Skin epidermis (tissue), 12 donors: ENCODE data around the gene CPZ.
"Not testable (repeated sequence)": the region's sequence is repeated elsewhere in the genome, so short reads cannot be mapped to it uniquely, and the experiment has no call there.

Source experiments
- H3K27ac ChIP-seq, 21 experiments: fragments of 200-600 bp; sonication (generic) in 11 of 21; one replicate each; pipeline ENCODE4 v1.5.0; 2020; ENCODE audit warnings: mild to moderate bottlenecking in 3 of 21, inconsistent platforms in 2 of 21, moderate library complexity in 2 of 21
- H3K4me3 ChIP-seq, 7 experiments: fragments of 200-600 bp; sonication (generic) in 2 of 7; one replicate each; pipeline ENCODE4 v1.5.0; 2020; ENCODE audit warnings: inconsistent platforms in 2 of 7, mild to moderate bottlenecking in 2 of 7, moderate library complexity in 1 of 7

The CPZ gene

DNA sequence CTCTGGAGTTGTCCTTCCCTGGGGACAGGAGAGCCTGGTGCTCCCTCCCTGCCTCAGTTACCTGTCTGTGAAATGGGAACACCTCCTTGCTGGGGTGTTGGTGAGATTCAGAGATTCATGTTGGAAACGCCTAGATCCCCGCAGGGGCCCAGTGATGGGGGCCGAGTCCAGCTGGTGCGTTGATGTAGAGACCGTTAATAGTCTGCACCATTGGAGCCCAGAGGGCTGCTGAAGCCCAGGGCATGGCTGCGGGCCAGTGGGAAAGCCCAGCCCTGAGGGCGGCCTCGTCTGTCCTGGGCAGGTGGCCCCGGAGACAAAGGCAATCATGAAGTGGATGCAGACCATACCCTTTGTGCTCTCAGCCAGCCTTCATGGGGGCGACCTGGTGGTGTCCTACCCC is 14.4 kb downstream of the CPZ start:
- Histone ChIP-seq H3K4me3 (no peak overlapping the region), H3K27ac (no peak overlapping the region)

DNA sequence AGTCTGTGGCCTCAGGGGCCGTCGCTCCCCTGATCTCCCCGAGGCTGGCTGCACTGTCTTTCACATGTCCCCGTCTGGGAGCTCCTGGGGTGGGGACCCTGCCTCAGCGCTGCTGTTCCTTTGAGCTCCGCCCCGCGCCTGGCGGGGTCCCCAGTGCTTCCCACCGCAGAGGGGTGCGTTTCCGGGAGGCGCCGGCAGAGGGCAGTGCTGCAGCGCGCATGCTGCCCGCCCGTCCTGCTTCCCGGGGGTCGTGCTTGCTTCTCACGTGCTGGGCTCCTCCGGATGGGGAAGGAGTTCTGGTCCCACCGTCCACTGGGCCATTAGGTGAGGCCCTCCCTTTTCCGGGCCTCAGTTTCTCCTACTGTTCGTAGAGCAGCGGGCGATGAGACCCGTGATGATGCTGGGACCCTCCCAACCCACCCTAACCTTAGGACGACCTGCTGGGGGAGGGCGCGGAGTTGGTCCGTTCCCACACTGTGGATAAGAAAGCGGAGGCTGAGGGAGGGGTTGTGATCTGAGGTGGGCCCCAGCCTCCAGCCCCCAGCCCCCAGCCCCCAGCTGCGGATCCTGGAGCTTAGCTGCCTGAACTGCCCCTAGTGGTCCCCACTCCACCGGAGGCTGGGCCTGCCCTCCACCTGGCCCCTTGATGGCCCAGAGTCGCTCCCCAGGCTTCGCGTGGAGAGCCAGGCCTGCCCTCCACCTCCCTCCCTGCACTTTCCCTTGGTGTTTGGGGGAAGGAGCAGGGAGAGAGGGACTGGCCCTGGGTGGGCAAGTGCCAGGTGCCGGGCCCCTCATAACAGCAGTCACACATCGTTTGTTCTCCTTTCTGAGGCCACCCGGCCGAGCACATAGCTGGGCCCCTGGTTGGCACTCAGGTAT is 15.3 kb downstream of the CPZ start:
- no peak overlapping the region for H3K4me3 ChIP-seq
- no peak overlapping the region for H3K27ac ChIP-seq

DNA sequence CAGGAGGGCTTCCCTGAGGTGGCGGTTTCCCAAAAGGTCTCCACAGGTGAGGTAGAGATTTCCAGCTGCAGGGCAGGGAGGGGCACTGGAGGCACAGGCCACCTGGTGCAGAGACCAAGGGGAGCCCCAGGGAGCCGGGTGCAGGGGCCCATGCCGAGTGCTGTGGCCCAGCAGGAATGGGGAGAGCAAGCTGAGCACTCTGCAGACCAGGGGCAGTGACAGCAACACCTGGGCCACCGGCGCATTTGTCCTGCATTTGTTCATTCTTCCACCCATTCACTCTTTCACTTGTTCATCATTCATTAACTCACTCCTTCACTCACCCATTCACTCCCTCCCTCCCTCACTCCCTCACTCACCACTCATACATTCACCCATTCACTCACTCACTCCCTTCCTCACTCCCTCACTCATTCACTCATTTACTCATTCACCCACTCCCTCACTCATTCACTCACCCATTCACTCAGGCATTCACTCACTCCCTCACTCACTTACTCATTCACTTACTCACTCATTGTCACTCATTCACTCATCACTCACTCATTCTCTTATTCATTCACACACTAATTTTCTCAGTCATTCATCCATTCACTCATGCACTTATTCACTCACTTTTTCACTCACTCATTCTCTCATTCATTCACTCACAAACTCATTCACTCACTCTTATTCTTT is 16.3 kb downstream of the CPZ start:
- H3K27ac ChIP-seq = no peak overlapping the region
- H3K4me3 ChIP-seq = no peak overlapping the region

DNA sequence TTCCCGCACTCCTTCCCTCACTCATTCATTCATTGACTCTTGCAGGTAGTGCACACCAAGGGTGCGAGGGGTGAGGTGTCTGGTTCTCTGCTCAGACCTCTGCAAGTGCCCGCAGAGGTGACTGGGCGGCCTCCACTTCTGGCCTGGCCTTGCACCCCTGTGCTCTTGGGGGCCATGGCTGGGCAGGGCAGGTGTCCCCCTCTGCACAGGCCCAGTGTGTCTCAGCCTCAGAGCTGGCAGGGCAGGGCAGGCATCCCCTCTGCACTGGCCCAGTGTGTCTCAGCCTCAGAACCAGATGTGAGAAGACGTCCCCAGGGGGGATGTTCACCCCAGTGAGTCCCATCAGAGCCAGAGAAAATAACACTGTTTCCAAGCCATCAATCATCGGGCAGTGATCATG is 16.8 kb downstream of the CPZ start:
- no peak overlapping the region for H3K4me3 ChIP-seq
- H3K27ac ChIP-seq = no peak overlapping the region

DNA sequence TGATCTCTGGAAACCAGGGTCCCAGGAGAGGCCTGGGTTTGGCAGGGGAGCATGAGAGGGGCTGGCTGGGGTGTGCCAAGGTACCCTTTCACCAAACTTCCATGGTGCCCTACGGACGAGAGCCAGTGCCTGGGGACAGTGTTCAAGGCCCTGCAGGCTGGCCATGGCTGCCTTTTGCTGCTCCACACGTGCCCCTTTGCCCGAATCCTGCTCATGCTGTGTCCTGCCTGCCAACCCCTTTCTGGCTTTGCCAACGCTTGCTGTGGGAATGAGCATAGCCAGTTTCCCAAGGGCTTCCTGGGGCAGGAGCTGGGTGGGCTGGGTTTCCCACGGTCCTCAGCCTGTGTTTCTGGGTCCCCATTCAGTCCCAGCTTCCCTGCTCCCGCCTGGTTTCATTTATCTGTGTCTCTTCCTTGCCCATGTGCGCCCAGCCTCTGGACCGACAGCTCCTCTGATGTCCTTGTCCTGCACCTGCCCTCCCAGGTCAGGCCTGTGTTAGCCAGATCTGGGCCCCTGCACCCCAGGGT is 17.3 kb downstream of the CPZ start:
- Histone ChIP-seq H3K27ac (no peak overlapping the region), H3K4me3 (no peak overlapping the region)

DNA sequence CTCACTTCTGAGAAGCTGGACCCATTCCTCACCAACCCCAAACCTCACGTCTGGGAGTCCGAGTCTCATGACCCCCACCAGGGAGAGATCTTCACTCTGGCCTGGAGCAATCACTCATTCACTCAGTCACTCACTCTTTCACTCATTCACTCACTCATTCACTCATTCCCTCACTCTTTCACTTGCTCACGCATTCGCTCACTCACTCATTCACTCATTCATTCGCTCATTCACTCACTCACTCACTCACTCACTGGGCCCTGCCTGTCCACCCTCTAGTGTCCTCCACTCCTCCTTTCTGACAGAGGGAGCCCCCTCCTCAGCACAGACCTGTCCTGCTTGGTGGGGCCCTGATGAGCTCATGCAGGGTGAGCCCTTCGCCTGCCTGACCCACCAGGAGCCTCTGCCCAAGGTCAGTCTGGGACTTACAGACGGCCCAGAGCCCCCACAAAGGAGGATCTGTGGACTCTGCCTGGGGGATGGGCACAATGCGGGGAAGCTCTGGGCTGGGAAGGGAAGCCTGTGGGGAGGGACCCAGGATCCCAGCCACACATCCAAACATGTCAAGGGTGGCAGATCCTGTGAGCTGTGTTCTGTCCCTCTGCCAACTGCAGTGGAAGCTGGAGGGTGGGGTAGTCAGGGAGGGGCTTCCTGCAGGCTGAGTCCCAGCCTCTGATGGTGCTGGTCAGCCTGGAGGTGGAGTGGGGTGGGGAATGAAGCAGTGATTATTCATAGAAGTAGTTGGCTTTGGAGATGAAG is 18.5 kb downstream of the CPZ start:
- no peak overlapping the region for H3K27ac ChIP-seq
- no peak overlapping the region for H3K4me3 ChIP-seq

DNA sequence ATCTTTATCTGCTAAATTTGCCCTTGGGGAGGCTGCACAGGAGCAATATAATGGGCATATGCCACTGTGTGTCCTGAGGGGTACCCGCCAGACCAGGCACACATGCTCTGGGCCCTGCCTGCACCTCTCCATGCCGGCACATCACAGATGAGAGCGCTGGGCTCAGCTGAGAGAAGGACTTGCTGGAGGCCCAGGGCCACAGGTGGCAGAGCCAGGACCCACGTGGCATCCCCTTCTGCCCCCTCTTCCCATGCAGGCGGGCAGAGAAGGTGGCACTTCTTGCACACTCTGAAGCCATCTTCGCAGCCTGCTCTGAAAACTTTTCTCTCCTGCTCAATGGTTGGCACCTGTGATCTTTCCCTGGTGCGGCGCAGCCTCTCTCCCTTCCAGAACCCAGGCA is 20.1 kb downstream of the CPZ start:
- Histone ChIP-seq H3K4me3 (no peak overlapping the region), H3K27ac (no peak overlapping the region)

DNA sequence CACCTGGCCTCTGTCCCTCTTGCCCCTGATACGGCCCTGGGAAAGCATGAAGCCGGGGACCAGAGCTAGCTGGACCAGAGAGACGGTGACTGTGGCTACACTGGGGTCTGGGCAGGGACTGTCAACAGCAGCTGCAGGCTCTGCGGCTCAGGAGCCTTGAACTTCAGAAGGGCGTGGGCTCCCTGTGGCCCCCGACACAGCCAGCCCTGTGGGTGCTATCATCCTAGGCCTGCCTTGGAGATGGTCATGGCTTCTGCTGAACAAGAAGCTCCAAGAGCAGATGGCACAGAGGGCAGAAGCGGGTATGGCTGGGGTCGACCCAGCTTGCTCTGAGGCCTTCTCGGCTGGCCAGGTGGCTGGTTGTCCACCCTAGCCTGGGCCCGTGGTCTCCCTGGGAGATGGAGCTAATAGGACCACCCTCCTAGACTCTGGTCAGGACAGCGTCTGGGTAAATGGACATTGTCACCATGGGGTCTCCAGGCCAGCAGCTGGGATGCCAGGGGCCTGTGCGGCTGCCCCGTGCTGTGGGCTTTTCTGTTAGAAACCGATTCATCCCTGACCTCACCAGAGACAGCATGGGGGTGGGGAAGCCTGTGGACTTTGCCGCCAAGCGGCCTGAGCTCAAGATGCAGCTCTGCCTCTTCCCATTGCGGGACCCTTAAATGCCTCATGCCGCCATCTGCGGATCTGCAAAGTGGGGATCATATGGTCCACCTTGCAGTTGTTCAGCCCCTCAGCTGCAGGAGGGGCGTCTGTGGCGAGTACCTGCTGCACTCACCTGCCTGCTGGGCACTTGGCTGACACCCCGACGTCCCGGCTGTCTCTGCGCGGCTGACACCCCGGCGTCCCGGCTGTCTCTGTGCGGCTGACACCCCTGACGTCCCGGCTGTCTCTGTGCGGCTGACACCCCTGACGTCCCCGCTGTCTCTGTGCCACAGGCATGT is 21.1 kb downstream of the CPZ start:
- H3K27ac ChIP-seq = no peak overlapping the region
- no peak overlapping the region for H3K4me3 ChIP-seq

DNA sequence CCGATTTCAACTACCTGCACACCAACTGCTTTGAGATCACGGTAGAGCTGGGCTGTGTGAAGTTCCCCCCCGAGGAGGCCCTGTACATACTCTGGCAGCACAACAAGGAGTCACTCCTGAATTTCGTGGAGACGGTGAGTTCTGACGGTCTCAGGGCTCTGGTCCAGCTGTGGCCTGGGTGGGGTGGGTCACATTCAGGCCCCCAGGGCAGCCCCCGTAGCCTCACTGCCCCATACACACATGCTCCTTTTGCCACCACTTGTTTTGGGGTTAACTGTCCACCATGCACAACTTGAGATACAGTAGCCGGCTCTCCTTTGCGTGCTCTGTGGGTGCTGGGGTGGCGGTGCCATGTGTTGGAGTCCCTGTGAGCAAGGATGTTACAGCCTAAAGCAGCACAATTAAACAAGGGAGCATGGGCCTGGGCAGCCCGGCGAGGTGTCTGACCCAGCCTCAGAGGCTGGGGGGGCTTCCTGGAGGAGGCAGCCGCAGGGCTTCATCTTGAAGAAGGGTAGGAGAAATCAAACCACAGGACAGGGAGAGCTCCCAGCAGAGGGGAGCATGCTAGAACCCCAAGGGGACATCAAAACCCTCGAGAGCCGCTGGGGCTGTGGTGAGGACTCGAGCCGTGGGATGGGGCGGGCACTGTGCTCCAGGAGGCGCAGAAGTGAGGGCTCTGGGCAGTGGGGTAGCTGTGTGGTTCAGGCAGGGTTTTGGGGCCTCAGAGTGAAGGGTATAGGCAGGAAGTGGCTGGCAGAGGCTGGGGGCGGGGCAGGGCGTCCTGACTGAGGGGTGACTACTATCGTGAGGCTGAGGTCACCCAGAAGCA is 22.0 kb downstream of the CPZ start:
- no peak overlapping the region for H3K27ac ChIP-seq
- H3K4me3 ChIP-seq = no peak overlapping the region

DNA sequence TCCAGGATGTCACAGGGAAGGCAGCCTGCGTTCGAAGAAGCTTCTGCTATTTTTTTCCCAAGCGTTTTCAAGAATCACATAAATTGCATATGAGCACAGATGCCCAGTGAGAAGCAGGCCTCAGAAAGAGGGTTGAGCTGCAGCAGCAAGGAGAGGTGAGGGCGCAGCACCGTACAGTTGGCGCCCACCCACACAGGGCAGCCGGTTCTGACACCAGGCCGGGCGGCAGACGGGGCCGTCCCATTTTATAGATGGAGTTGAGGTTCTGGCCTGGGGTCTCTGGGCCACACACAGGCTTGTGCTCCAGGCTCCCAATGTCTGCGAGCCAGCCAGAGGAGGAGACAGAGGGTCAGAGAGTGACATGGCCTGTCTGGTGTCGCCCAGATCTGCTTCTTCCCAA is 22.8 kb downstream of the CPZ start:
- H3K4me3 ChIP-seq = no peak overlapping the region
- H3K27ac ChIP-seq = no peak overlapping the region

DNA sequence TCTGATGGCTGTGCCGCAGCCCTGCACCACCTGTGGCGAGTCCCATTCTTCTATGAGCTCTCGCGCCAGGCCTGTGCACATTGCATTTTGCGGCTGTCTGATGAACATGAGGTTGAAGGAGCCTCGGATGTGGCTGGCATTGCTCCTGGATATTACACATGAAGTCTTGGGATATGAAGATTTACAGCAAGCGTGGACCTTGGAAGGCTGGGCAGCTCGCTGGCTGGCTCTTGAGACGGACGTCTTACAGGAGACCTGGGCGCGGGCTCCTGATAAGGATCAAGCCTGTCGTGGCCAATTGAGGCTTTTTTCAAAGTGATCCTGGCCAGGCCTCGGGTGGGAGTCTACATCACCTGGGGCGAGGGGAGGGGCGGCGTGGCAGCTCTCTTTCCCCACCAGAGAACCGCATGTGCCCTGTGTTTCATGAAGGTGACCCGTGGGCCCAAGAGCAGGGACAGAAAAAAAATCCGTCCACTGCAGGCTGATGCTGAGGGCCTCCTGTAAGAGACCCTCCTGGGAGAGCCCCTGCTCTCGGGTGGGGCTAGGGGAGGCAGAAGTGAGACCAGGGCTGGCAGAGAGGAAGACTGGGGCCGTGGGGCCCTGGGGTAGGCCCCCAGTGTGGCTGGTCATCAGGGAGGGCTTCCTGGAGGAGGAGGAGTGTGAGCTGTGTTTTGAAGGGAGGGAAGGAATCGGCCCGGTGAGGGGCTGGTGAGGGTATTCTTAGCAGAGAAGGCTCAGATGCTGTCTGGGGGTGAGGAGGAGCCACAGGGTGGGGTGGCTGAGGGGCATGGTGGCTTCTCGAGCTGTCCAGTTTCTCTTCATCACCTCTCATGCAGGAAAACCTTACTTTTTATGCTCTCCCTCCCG is 23.6 kb downstream of the CPZ start:
- Histone ChIP-seq H3K27ac (no peak overlapping the region), H3K4me3 (no peak overlapping the region)

DNA sequence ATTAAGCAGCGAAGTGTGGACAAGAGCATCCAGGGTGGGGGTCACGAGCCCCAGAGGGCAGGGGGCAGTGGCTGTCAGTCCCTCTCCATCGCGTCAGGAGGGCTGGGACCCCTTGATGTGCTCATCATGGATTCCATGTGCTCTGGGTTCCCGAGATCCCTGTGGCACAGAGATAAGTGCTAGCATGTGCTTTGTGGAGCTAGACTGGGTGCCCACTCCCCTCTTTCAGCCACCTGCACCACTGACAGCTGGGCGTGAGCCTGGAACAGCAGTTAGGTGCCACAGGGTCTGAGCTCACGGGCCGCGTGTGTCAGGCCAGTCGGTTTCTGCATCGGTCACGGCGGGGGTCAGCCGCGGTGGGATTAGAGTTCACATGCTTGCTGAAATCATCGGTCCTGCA is 24.3 kb downstream of the CPZ start:
- no peak overlapping the region for H3K4me3 ChIP-seq

DNA sequence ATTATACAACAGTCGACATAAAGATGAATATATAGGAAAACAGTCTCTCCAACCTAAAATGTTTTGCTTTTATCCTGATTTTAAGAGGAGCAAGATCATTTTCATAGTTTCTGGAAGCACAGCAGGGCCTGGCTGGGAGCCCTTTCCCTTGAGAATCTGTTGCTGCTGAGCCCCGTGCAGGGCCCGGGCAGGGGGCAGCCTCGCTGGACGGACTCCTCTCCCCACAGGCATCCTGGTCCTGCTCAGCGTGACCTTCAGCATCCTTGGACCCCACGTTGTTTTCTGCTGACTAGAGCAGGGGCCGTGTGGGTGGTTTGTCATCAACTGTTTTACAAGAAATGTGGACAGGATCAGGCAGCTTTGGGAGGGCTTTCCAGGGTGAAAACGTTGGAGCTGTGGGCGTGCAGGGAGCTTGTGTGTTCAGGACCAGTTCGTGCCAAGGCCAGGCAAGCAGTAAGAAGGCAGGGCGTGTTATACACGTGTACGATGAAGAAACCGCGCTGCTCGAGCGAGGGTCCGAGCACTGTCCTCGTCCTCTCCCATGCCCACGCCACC is 25.0 kb downstream of the CPZ start:
- Histone ChIP-seq H3K4me3 (no peak overlapping the region), H3K27ac (no peak overlapping the region)

More for the DNA sequence above, 24.3 kb downstream of the CPZ start:
- no peak overlapping the region for H3K27ac ChIP-seq

DNA sequence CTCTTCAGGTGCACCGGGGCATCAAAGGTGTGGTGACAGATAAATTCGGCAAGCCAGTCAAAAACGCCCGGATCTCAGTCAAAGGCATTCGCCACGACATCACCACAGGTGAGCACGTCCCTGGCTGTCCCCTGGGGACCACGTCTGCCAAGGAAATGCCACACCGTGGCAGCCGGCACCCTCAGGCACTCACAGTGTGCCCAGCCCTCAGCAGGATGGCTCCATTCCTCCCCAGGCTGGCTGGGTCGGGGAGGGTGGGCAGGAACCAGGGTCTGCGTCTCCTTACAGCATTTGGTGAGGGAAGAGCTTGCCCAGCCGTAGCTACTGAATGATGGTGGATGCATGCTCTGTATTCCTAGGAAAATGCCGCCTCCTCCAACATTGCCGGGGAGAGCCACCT is 25.9 kb downstream of the CPZ start:
- Histone ChIP-seq H3K27ac (no peak overlapping the region), H3K4me3 (no peak overlapping the region)

DNA sequence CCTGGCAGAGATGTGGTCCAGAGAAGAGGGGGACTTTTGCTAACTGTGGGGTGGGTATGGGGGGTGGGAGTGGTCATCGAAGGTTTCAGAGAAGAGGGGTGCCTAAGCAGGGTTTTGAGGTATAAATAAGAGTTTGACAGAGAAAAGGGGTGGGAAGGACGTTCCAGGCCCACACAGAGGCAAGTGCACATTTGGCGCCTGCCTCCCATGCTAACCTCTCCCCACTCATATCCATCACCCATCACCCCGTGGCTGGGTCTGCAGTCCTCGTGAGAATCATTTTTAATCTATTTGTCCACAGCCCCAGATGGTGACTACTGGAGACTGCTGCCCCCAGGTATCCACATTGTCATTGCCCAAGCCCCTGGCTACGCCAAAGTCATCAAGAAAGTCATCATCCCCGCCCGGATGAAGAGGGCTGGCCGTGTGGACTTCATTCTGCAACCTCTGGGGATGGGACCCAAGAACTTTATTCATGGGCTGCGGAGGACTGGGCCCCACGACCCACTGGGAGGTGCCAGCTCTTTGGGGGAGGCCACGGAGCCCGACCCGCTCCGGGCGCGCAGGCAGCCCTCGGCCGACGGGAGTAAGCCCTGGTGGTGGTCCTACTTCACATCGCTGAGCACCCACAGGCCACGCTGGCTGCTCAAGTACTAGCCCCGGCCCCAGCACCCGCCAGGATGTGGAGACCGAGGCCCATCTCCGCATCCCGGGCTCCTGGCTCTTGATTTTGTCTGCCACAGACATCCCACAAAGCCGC is 26.6 kb downstream of the CPZ start:
- Histone ChIP-seq H3K27ac (no peak overlapping the region), H3K4me3 (no peak overlapping the region)

DNA sequence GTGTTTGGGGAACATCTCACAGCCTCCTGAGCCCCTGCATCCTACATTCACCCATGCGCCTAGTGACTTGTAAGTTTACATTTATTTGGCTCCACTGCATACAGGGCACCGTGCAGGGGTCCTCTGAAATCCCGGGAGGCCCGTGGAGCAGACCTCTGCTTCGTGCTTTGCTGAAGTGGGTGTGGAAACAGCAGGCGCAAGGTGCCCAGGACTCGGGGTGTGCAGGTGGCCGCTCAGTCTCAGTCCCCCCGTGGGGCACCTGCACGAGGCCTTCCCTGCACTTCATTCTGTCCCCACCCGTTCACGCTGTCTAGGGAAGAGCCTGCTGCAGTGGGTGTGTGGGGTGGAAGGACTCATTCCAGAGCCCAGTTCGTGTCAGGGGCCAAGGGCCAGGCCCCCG is 28.6 kb downstream of the CPZ start:
- H3K27ac ChIP-seq, H3K4me3 ChIP-seq: not testable (repeated sequence)
